Cerebellar cortex (tissue), 1 donor: Measurements from ENCODE around the gene SRPK1.
"Not testable (repeated sequence)": the region's sequence is repeated elsewhere in the genome, so short reads cannot be mapped to it uniquely, and the experiment has no call there.

Experiments used
- DNase-seq: peaks from one replicate; pipeline ENCODE4 v3.0.0-alpha.2; 2015; ENCODE audit warnings: low spot score

The SRPK1 gene

GRCh38 chr6:35931120-35931561 lies 10.2 kb upstream of the SRPK1 start:
- no peak for DNase-seq

DNA sequence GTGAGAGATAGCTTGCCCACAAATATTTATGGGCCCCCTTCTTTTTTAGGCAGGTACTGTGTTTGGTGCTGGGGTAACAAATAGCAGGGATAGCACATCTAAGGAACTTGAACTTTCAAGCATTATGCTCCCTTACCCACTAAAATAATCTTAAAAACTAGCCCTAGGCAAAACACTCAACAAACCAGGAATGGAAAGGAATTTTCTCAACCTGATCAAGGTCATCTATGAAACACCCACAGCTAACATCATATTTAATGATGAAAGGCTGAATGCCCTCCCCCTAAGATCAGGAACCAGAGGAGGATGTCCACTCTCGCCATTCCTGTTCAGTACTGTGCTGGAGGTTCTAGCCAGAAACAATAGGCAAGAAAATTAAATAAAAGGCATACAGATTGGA lies 8.7 kb upstream of the SRPK1 start:
- no peak for DNase-seq

DNA sequence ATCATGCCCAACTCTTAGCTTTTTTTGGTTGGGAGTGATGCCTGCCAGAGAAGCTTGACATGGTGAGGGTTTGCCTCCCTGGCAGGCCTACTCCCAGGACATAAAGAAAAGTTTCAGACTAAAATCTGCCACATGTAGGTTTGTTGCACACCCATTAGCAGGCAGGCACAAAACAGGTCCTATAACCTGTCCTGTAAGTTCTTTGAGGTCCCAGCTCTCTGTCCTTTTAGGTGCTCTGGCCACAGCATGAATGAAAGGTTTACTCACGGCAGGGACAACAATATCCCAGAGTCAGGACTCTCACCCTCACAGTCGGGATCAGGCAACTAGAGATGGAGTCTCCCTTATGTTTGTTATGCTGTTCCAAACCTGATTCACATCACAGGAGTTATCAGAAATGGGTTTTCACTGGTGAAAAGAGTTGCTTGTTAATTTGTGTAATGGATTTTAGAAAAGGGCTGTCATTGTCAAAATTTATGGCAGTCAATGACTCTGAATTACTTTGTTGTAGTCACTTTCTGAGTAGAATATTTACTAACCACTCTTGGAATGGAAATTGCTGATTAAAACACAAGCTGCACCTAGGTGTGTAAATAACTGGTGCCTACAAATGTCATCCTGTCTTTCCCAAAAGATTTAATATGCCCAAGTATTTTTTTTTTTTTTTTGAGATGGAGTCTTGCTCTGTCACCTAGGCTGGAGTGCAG lies 5.8 kb upstream of the SRPK1 start:
- no peak for DNase-seq

DNA sequence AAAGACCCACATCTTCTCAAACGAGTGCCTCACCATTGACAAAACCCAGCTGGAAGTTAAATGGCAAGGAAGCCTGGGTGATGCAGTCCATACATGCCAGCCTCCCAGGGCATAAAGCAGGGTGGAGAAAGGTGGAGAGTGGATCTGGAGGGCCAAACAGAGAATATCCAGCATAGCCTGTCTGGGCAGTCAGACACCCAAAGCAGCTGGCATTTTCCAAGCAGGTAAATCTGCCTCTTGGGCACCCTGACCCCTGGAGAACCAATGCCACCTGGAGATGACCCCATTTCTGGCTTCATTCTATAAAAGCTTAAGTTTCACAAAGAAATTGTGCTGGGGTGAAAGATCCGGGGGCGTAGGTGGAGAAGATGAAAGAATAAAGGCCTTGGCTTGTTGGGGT lies 5.1 kb upstream of the SRPK1 start:
- no peak for DNase-seq

- no peak for DNase-seq
These were observed 3.2 kb upstream of the SRPK1 start for GRCh38 chr6:35924146-35924545.

GRCh38 chr6:35922139-35922554 lies 1.2 kb upstream of the SRPK1 start:
- no peak for DNase-seq

DNA sequence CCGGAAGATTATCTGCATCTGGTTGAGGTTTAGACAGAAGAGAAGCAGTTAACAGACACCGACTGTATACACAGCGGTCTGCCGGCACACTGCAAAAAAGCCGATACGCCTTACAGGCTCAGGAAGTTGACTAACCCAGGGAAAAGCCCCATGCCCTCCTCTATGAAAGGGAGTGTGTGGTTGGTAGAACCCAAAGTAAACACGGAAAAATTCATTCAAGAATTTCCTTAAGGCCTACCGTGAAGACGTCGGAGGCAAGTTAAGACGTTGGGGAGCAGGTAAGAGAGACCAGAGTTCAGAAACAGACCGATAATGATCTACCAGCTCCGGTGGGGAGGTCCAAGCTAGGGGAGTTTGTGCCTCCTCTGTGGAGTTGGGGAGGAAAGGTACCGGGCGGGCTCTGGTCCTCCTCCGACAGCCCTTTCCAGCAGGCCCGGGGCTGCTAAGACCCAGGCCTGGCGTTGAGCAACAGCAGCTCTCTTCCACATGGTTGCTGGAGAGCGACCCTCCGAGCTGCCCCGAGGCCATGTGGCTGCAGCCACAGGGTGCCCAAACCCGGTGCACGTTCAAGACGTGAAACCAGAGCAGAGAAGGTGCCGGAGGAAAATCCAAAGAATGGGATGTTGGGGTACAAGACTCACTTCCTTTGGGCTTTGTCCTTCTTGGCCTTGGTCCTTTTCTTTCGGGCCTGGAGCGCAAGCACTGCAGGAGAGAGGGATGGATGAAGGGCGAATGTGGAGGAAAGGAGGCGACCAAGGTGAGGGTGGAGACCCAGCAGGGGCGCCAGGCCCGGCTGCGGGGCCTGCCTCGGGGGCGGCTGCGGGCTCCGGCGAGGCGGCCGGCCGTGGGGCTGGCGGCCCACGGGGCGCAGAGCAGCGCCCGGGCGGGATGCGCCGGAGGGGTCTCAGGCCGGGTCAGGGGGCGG lies 809 bp downstream of the SRPK1 start:
- peak; percentile 33 for DNase-seq

DNA sequence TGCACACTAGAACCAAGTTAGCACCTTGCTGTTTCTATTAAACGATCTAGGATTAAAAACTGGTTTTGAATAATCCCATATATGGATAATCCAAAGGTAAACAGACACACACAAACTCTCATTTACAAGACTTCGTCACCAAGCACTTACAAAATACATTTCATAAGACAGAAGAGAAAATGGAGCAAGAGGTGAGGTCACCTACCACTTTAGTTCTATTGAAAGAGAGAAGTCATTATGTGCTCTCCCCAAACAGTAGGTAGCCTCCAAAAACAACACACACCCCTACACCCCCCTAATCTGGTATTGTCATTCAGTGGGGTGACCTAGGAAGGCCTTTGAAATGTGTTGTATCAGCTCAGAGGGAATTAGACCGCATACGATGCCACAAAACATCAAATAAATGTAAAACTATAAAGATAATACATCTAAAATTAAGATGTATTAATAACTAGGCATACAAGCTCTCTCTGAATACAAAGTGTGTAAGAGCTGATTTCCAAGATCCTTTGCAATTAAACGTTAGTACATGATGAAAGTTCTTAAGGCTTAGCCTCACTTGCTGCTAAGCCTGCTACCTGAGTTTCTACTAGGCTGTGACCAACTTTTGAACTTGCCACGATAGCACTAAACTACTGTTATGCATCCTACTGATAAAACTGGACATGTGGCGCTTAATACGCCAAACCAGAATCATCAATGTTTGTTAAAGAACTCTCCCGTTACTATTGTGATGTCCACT lies 1.6 kb downstream of the SRPK1 start:
- peak; percentile 16 for DNase-seq

DNA sequence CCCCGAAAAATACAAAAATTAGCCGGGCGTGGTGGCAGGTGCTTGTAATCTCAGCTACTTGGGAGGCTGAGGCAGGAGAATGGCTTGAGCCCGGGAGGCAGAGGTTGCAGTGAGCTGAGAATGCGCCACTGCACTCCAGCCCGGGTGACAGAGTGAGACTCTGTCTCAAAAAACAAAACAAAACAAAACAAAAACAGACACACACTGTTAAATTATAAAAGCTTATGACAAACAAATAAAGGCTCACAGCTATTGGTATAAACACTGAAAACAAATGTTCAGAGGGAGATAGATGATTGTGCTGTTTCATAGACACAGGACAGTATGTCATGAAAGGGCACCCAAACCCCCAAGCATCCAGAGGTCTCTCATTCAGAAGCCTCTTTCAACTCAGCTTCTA lies 4.0 kb downstream of the SRPK1 start:
- not testable (repeated sequence) for DNase-seq

DNA sequence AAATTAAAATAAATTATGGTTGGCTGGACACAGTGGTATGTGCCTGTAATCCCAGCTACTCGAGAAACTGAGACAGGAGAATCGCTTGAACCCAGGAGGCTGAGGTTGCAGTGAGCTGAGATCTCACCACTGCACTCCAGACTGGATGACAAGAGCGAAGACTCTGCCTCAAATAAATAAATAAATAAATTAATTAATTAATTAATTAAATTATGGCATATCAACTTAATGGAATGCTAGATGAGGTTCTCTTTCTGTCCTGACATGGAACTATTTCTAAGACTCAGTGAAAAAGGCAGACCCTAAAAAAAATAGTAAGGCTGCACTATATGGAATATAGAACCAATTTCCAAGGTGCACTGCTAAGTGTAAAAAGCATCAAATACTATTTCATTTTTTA lies 4.8 kb downstream of the SRPK1 start:
- DNase-seq, result no peak

GRCh38 chr6:35914536-35914935 lies 6.4 kb downstream of the SRPK1 start:
- DNase-seq, result no peak

- DNase-seq, result no peak
These were observed 8.8 kb downstream of the SRPK1 start for GRCh38 chr6:35911871-35912653.

DNA sequence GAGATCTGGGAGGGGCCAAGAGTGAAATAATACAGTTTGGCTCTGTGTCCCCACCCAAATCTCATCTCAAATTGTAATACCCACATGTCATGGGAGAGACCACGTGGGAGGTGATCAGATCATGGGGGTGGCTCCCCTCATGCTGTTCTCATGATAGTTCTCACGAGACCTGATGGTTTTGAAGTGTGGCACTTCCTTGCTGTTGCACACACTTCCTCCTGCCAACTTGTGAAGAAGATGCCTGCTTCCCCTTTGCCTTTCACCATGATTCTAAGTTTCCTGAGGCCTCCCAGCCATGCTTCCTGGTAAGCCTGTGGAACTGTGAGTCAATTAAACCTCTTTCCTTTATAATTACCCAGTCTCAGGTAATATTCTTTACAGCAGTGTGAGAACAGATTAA lies 11.3 kb downstream of the SRPK1 start:
- not testable (repeated sequence) for DNase-seq

DNA sequence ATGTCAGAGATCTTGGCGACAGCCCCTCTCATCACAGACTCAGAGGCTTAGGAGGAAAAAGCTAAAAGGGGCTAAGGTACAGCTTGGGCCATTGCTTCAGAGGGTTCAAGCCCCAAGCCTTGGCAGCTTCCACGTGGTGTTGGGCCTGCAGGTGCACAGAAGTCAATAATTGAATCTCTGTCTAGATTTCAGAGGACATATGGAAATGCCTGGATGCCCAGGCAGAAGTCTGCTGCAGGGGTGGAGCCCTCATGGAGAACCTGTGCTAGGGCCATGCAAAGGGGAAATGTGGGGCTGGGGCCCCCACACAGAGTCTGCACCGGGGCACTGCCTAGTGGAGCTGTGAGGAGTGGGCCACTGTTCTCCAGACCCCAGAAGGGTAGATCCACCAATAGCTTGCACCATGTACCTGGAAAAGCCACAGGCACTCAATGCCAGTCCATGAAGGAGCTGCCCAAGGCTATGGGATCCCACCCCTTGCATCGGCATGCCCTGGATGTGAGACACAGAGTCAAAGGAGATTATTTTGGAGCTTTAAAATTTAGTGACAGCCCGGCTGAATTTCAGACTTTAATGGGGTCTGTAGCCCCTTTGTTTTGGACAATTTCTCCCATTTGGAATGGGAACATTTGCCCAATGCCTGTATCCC lies 12.0 kb downstream of the SRPK1 start:
- not testable (repeated sequence) for DNase-seq

- DNase-seq, result no peak
These were observed 13.1 kb downstream of the SRPK1 start for GRCh38 chr6:35907750-35908149.

DNA sequence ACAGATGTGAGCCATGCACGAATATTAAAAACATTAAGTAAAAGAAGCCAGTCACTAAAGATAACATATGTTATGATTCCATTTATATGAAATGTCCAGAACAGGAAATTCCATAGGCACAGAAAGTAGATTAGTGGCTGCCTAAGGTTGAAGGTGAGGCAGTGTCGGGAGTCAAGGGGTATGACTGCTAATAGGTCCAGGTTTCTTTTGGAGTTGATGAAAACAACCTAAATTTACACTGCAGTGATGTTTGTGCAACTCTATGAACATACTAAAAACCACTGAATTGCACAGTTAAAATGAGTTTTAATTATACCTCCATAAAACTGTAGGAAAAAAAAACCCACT lies 14.4 kb downstream of the SRPK1 start:
- no peak for DNase-seq

GRCh38 chr6:35905841-35906498 lies 14.9 kb downstream of the SRPK1 start:
- no peak for DNase-seq

DNA sequence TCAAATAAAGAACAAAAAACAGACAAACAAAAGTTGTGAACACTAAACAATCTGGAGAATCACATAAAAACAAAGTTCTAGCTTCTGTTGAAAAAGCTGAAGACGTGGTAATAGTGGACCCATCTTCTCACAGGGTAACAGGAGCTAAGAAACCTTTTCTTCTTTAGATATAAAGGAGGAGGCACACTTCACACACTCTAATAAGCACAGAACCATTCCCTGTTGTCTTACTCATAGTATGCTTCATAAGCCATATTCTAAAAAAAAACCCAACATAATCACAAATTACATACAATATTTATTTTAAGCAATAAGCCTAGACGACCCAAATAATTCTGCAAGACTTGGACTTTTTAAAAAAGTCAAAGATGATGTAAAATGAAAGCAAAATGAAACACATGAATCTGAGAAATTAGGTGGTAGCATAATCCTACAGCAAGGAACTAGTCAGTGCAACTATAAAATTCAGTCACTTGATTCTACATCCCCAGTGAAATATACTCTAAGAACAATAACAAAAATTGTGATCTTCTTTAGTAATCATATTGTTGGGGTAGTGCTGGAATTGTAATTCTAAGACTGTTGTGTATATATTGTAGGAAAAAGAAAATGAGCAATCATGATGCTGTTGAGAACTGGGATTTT lies 15.6 kb downstream of the SRPK1 start:
- DNase-seq, result no peak

- no peak for DNase-seq
These were observed 17.2 kb downstream of the SRPK1 start for GRCh38 chr6:35903679-35904078.

DNA sequence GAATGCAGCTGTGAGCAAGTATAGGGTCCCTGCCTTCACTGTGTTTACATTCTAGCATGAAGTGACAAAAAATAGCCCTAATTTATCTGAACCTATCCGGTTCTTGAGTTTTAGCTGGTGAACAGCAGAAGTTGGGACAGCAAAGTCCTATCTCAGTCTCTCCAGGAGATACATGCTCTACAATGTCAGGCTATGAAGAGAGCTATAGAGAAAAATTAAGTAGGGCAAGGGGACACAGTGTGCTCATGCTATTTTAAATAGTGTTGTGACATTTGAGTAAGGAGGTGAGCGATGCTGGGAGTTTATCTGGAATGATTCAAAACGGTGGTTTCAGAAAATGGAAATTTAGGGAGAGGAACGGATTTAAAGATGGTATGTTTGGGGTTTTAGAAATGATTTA lies 20.4 kb downstream of the SRPK1 start:
- no peak for DNase-seq
